ENCODE data around the gene EEF1A2. TPM values are rescaled to one million over a fixed set of nuclear protein-coding genes. Genes with fewer than 3 reads are reported as not detected.
A peak's percentile ranks its signal among the peaks of the same experiment; 100 is the strongest.

EEF1A2 gene
- 5.3 TPM for polyA plus RNA-seq (2013, experiment 1 of 2; ENCODE audit: insufficient read length)
- 29.1 TPM for polyA plus RNA-seq (2013, experiment 2 of 2; ENCODE audit: insufficient read length)

DNA sequence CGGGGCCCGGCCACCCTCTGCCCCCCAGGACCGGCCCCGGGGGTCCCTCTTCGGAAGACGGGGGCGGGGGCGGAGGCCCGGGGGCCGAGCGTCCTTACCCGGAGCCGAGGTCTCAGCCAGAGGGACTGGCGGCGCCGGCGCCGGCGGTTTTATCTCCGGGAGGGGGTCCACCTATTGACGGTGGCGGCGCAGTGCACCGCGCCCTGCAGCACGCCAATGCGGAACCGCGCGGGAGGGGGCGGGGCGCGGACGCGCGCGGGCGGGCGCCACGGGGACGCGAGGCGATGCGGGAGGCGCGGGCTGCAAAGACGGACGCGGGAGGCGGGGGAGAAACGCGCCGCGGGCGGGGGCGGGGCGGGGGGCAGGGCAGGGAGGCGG lies at the start of gene EEF1A2:
TSS of gene EEF1A2 (minus strand) at position 124 of the 378 bp plus-strand sequence. CDS start 1,320 bp downstream, outside the sequence.
- DNase-seq, result no peak

DNA sequence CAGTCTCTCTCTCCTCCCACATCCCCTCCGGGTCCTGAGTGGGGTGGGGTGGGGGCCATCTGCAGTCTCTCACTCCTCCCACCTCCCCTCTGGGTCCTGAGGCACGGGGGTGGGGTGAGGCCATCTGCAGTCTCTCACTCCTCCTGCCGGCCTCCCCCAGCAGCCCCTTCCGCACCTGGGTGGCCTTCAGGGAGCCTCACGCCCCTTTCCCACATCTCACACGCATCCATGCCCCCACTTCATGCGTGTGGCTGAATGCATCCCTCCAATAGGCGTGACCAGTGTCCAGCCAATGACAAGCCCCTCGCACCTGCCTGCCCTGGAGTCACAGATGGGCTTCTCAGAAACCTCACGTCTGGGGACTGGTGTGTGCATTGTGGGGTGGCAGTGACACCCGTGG lies 49.7 kb upstream of the EEF1A2 start:
- no peak for DNase-seq

DNA sequence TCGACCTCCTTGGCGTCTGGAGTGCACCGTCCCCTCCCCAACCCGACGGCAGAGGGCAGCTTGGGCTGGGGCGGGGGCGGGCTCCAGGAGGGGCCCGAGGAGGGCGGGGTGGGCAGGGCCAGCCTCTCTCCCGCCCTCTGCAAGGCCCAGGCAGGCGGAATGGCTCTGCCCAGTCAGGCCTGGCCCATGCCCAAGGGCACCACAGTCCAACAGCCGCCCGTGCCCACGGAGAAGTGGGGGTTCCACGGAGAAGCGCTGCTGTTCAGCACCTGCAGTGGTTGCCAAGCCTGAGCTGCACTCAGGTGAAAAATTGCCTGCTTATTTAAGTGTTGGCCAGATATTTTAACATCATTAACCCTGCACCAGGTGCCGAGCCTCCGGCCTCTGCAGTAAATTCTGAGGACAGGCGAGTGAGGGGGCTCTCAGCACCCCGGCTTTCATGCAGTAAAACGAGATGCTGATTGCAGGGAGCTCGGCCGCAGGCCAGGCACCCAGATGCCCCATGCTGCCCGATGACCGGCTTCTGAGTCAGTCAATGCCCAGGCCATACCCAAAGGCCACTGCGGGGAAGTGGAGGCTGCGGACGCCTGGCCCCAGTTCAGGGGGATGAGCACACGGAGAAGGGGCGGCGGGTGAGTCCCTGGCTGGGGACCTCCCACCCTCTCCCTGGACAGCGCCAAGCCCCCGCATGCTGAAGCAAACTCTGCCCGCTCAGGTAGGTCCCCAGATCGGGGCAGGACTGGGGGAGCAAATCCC lies 49.0 kb upstream of the EEF1A2 start, which contains the start of gene SRMS:
TSS of gene SRMS (minus strand) at position 25 of the 756 bp plus-strand sequence. CDS start 286 bp downstream, outside the sequence.
- no peak for DNase-seq

DNA sequence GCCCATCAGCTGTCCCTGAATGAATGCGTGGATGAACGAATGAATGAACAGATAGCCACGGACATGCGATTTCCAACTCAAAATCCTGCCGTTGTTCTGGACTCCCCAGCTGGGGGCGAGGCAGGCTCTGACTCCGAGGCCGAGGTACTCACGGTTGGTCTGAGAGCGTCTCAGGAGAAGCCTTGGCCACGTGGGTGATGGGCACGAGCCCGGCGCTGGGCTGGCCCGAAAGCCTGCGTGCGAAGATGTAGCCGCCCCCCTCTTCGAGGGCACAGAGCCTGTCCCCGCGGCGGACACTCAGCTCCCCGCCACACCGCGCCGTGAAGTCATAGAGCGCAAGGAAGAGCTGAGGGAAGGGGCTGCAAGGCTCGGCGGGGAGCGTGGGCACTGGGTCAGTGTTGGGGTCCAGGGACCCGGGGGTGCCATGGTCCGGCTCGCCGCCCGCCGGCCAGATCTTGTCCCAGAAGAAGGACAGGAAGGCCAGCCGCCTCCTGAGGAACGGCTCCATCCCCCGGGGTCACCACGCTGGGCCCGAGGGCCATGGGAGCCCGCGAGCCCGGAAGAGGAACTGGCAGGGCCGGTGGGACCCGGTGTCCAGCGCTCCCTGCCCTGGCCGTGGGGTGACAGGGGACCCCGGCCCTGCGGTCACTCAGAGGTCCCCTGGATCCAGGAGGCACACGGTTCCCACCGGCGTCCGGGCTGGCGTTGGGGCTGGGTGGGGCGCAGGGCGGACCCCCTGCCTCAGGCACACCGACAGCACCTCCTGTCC lies 48.3 kb upstream of the EEF1A2 start:
- no peak for DNase-seq

DNA sequence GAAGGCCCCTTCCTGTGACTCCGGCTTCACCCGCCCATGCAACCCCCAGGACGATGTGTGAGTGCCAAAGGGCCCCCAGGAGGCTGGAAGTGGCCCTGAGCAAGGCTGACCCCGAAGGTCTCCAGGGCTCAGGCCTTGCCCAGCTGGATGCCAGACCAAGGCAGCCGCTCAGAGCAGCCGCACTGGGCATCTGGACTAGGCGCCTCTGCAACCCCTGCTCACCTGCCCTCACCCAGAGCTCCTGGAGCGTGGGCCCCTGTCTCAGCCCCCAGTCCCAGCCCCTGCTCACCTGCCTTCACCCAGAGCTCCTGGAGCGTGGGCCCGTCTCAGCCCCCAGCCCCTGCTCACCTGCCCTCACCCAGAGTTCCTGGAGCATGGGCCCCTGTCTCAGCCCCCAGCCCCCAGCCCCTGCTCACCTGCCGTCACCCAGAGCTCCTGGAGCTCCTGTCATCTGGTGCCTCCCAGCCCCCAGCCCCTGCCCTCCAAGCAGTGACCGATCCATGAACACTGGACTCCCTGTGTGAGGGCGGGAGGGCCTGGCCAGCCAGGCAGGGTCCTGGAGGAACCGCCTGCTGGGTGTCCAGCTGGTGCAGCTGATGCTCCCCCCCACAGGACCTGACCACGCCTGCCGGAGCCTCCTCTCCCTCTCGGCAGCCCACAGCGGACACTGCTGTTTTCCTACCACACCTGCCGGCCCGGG lies 47.5 kb upstream of the EEF1A2 start:
- DNase-seq, result no peak

DNA sequence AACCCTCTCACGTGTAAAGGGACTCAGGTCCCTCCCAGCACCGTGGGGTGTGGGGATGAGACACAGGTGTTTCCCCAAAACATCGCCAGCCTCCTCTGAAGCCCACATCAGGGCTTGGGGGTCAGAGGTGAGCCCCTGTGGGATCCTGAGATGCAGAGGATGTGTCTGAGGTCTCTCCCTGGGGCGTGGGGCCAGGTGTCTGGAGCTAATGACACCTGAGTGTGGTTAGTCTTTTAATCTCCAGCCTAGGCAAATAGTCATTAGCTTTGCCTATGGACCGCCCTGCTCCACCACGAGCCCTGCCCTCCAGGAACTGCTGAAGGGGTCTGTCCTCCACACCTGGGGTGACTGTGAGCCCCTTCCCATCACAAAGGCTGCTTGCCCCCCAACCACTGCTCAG lies 46.9 kb upstream of the EEF1A2 start:
- DNase-seq, result no peak

DNA sequence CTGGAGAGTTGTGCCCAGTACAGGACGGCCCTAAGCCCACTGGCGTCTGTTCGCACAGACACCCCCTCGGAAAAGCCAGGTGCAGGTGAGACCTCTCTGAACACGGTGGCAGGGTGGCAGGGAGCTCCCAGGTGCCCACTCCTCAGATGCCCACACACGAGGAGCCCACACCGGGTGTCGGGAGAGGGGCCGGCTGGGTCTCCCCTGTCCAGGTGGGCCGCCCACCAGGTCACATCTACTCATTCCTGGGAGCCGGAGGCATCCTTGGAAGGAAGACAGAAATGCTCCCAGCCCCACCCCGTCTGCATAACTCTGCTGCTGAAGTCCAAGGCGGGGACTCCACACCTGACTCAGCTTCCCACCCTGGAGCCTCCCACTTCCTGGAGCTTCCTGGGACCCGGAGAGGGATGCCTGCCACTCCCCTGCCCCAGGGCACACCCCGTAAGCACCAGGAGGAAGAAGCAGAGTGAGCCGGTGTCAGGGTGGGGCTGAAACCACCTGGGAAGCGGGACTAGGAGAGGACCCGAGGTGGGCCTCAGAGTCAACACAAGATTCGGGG lies 46.2 kb upstream of the EEF1A2 start:
- DNase-seq, result no peak

DNA sequence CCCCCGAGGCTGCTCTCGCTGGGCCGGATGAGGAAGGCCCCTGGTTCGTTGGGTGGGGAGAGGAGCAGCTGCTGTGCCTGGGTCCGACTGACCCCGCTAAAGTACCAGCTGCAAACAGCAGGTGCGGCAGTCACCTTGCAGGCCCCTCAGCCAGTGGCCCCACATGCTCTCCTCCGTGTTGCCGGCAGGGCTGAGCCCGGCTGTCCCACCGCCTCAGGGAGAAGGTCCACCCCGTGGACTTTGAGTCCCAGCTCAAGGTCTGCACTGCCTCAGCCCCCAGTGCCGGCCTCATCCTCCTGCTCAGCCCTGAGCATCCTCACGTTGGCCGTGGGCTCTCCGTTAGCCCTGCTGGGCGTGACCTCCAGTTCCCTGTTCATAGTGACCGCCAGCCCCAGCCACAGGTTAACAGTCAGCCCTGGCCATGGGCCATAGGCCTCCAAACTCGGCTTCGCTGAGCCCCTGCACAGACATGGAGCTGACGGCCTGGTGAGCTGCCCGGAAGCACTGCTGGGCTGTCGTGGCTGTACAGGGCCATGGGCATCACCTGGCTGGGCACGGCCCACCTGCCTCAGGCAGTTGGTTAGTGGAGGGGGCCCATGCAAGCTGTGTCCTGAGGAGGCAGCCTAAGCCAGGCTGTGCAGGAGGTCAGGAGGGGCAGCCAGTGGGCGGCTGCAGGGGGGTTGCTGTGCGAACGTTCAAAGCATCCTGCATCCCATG lies 45.5 kb upstream of the EEF1A2 start:
- DNase-seq, result no peak

DNA sequence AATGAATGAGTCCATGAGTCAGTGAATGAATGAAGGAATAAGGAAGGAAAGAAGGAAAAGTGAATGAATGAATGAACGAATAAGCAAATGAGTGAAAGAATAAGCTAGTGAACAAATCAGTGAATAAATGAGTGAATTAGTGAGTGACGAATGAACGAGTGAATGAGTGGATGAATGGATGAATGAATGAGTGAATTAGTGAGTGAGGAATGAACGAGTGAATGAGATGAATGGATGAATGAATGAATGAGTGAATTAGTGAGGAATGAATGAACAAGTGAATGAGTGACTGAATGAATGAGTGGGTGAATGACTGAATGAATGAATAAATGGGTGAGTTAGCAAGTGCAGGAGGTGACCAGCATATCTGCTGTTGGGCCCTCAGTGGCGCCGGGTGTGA lies 44.9 kb upstream of the EEF1A2 start:
- DNase-seq, result no peak

DNA sequence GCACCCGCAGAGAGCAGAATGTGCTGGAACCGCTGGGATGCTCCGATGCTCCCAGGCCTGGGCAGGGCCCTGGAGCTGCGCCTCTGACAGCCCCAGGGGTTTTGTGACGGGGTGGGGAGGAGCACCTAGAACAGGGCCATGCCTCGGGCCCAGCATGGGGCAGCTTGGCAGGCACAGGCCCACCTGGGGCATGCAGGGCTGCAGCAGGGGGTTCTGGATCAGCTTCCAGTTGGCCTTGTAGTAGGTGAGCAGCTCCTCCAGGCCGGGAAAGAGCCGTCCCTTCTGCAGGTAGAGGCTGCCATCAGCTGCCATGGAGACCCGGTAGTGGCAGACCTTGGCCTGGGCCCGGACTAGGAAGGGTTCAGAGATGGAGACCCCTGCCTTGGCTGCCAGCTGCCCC lies 44.2 kb upstream of the EEF1A2 start:
- no peak for DNase-seq

DNA sequence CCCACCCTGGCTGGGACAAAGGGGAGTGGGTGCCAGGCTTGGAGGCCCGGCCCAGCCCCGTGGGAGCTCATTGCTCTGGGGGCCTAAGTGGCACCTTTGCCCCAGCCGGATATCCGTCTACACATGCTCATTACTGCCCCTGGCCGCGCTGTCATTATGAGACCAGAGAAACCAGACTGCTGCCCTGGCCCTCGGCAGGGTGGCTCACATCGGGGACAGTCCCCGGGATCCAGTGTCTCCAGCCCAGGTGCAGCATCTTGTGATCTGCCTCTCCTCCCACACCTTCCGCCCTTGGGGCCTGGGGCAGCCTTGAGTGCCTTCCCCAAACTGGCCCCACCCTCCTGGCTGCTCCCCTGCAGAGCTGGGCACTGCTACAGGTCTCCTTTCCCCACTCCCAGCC lies 43.8 kb upstream of the EEF1A2 start:
- no peak for DNase-seq

DNA sequence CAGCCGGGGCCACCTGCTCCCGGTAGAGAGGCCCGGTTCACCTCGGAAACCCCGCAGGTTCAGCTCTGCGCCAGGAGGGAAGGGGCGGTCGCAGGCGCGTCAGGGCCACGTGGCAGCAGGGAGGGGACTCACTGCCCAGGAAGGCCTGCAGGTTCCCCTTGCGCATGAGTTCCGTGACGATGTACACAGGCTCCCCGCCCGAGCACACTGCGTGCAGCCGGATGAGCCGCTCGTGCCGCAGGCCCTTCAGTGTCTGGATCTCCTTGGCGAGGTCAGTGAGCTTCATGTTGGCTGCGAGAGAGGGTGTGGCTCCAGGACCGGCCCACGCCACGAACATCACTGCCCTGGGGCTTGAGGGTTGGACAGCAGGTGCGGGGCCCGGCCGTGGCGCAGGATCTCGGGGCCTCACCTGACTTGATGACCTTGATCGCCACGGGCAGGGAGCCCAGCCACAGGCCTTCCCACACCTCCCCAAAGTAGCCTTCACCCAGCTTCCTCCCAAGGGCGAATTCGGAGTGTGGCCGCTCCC lies 43.2 kb upstream of the EEF1A2 start:
- no peak for DNase-seq

DNA sequence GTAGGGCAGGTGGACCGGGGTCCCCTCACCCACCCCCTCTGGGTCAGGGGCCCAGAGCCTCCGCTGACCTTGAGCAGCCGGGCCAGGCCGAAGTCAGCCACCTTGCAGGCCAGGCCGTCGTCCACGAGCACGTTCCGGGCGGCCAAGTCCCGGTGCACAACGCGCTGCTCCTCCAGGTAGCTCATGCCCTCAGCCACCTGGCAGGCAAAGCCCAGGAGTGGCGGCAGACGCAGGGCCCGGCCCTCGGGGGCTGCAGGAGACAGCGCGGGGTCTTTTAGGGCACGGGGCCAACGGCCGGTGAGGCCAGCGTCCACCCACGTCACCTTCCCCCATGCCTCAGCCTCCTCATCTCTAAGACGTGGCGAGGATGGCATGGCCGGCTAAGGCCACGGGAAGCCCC lies 42.5 kb upstream of the EEF1A2 start:
- DNase-seq, result no peak

DNA sequence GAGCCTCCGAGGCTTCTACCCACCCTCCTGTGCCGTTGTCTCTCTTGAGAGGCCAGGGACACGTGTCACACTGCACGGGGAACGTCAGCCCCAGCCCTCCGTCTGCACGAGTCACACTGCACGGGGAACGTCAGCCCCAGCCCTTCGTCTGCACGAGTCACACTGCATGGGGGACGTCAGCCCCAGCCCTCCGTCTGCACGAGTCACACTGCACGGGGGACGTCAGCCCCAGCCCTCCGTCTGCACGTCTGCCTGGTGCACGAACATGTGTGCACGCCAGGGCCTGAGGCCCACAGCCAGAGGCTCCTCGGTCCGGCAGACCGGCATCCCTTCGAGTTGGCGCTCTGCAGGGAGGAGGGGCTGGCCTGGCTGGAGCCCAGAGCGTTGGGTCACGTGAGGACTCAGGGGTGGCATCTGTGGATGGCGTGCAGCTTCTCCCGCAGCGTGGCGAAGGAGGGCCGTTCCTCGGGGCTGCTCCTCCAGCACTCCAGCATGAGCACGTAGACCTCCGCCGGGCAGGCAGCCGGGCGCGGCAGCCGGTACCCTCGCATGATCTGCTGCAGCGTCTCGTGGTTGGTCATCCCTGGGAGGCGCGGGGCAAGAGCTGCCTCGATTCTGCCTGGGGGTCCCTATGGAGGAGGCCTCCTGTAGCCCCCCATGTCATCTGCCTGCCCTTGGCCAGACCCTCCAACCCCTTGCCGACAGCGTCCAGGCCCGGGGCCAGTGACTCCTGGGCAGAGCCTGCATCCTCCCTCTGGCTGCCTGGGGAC lies 41.7 kb upstream of the EEF1A2 start:
- peak; percentile 29 for DNase-seq

DNA sequence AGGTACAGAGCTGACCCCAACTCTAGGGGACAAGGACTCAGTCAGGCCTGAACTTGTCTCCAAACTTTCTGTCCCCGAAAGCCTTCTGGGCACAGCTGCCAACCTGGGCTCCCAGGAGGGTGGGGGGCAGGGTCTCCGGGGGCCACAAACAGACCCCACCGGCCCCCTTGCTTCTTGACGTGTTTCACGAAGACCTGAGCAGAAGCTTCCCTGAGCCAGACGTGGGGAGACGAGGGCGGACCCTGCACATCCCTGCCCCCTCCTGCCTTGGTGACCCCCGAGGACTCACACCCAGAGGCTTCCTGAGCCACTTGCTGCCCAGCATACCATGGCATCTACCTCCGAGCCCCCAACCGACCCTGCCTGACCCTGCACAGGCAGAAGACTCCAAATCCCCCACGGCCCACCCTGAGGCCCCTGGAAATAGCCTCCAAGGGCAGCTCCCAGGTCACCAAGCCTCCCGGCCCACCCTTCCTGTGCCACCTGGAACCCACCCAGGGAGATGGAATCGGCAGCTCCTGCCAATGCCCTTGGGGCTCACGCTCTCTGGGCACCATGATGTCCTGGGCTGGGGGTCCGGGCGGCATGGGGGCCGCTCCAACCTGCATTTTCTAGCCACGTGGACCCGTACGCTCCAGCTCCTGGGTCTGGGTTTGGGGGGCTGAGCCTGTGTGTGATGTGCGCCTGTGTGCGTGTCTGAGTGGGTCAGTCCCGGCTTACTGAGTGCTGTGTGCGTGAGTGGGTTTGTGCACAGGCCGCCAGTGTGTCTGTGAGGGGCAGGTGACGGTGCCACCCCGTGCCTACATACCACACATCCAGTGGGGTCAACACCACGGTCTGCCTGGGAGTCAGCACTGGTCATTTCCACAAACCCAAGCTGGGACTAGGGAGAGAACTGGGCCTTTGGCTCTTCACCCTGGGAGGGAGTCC lies 40.8 kb upstream of the EEF1A2 start:
- DNase-seq, result no peak

DNA sequence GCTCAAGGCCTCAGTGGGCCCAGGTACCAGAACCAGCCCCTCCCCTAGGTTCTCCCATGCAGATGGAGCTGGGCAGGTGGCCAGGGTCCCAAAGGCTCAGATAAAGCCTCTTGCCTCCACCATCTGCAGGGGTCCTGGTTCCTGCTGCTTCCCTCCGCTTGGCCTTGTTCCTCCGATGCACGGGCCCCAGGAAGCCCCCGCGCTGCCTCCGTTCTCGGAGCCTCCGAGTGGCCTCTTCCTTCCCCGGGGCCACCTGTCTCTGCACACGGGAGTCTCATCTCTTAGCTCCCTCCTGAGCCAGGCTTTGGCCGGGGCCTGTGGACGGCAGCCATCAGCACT lies 40.2 kb upstream of the EEF1A2 start:
- DNase-seq, result no peak

DNA sequence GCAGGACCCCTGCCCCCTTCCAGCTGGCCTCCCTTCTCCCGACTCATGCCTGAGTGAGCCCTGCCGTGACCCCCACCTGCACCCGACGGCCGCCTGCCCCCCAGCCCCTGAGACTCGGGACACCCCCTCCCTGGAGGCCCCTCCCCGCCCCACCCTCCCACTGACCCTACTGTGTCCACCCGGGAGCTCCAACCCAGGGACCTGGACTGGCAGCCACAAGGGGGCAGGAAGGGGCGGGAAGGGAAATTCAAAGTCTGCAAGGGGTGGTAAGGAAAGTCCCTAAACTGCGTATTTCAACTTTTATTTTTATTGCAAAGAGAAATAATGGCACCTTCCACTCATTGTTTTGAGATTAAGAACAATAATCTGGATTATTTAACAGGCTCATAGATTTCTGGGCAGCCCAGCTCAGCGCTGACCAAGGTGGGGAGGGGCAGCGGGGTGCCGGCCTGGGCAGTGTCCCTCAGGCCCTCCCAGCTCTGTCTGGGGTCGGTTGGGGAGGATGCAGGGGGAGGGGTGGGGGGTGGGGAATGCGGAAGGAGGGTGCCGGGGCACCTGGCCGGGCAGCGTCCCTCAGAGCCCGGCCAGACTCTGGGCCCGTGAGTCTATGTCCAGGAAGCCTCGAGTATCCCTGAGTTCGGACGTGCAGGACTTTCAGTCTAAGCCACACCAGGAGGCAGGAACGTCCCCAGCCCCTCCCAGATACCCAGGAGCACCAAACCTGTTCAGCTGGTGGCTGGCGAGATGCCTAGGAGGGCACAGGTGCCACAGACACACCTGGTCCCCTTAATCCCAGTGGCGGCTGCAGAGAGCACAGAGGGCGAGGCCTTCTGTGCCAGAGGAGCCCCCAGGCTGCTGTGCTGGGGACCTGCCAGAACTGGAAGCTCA lies 39.6 kb upstream of the EEF1A2 start:
- DNase-seq, result no peak

DNA sequence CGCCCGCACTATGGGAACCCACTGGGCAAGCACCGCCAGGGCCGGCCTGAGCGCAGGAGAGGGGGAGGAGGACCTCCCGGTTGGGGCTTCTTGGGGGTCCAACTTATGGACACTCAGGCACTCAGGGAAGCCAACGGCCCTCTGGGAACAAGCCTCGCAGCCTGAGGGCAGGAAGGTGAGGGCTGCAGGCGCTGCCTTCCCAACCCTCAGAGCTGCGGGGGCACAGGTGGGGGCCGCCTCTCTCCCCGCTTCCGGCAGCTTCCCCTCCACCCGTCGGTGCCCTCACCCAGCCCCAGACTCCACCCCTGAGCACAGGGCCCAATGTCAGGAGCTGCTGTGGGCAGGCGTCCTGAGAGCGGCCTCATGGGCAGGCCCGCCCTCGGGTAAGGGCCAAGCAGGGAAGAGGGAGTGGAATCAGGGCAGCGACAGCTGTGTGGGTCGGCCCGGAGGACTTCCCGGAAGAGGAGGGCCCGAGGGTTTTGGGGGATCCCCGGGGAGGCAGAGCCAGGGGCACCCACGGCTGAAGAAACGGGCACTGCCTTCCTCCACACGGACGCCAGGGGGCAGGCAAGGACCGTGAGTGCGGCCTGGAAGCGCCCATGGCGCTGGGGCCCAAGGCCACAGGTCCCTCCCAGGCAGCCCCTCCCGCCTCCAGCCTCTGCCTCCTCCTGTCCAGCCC lies 38.8 kb upstream of the EEF1A2 start:
- DNase-seq, result peak; percentile 79

All from fibroblast of skin of scalp (primary cell).